NOMO-1 (cell line): ENCODE data around the gene SRGAP1.
A peak's percentile ranks its signal among the peaks of the same experiment; 100 is the strongest.
"Not testable (repeated sequence)": the region's sequence is repeated elsewhere in the genome, so short reads cannot be mapped to it uniquely, and the experiment has no call there.

Experiments used
- DNase-seq, 2 experiments: peaks; one replicate each; lab custom pipeline; 2025; ENCODE audit not compliant: unreplicated experiment in 2 of 2; lab: John Stamatoyannopoulos, UW

Gene SRGAP1

GRCh38 chr12:64034056-64034455 lies 189.6 kb downstream of the SRGAP1 start:
- not testable (repeated sequence) for DNase-seq

- DNase-seq, result no peak
These were observed 190.5 kb downstream of the SRGAP1 start for GRCh38 chr12:64034901-64035576.

GRCh38 chr12:64036414-64036813 lies 191.9 kb downstream of the SRGAP1 start:
- DNase-seq, result no peak

DNA sequence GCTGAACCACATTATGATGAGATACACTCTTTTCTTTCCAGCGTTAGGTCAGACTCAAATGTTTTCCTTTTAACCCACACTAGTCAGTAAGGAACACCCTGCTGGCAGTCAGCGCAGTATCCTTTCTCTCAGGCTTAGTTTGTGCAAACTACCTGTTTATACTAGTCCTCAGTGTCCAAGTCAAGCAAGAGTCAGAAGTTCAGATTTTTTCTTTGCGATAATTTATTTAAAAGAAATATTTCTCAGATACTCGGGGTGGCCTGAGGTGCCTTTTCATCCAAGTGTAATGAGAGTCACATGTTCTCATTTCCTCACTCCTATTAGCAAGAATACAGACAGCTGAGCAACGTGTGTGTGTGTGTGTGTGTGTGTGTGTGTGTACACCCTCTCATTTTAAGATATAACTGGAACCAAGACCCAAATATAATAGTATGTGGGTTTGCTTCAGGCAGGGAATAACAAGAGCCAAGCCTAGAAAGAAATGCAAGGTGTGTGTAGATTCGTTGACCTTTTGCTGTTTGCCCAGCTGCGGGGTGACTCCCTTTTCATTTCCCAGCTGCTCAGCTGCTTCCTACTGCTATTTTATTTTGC lies 194.9 kb downstream of the SRGAP1 start:
- DNase-seq, result no peak

GRCh38 chr12:64042911-64043310 lies 198.4 kb downstream of the SRGAP1 start:
- no peak for DNase-seq

- DNase-seq, result no peak
These were observed 199.7 kb downstream of the SRGAP1 start for GRCh38 chr12:64044191-64044590.

DNA sequence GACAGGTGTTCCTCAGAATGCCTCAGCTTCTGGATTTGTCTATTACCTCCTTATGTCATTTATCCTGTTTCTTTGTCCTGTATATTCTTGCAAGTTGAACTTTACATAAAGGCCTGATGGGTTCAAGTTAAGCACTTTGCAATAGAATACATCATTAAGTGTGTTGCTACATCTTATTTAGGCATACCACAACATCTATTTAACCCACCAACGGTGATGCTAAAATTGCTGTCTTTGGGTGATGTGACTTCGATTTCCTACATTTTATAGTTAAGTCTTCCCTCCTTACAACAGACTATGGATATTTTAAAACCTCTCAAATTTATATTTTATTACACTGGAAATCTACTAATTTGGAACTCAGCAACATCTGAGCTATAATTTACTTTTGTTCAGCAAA lies 206.6 kb downstream of the SRGAP1 start:
- DNase-seq, result no peak

DNA sequence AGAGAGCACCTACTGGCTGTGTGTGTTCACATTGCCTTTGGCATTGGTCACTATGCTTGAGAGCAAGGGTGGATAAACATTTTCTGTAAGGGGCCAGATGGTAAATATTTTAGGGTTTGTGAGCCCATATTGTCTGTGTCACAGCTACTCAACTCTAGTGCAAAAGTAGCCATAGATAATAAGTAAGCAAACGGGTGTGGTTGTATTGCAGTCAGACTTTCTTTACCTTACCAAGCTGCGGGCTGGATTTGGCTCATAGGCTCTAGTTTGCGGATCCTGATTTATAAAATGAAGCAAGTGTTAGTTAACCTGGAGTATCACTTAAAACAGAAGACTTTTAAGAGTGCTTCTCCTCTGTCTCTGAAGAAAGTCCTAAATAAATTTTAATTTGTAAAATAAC lies 208.6 kb downstream of the SRGAP1 start:
- no peak for DNase-seq

GRCh38 chr12:64054079-64054520 lies 209.6 kb downstream of the SRGAP1 start:
- DNase-seq, result no peak

DNA sequence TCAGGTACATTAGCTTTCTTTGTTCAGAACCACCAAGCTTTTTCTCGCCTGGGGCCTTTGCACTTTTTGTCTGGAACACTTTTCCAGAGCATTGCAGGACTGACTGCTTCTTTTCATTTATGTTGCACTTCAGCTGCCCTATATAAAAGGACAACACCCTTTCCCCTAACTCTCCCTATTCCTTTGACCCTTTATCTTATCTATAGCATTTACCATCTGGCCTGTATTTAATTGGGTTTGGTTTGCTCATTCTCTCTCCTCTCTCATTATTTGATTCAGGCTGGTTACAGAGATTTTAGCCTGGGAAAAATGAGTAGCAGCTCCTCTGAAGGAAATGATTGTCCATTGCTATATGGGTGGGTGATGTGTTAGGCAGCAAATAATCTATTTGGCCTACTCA lies 212.2 kb downstream of the SRGAP1 start:
- no peak for DNase-seq

- DNase-seq, result no peak
These were observed 213.2 kb downstream of the SRGAP1 start for GRCh38 chr12:64057706-64058105.

DNA sequence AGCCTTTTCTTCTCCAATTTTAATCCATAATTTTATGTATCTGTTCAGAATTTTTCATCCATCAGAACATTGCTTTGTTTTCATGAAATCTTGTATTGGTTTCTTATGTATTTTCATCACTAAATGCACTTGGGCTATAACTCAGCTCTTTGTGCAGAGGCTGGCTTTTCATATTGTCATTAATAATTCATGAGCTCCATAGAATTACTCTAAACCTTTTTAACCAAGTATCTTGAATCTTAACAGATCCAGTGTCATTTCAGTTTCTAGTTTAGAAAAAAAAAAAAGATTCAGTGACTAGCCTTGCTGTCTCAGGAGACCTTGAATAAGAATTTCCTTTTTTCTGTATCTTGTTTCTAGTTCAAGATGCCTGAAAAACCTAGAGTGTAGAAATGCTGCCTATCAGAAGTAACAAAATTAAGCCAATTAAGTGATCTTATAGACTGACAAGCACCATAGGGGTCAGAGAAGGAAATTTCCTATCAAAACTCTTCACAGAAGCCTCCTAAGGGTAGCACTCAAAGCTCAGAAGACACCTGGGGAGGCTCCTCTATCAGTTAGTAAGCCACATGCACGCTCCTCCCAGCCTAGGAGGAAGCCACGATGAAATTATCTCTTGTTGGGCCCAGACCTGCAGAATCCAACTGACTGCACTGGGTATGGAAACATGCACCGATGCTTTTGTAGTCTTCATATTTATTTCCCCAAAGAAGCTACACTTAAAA lies 214.2 kb downstream of the SRGAP1 start:
- DNase-seq, result no peak

GRCh38 chr12:64059685-64060084 lies 215.2 kb downstream of the SRGAP1 start:
- no peak for DNase-seq

- no peak for DNase-seq
These were observed 217.4 kb downstream of the SRGAP1 start for GRCh38 chr12:64061868-64062375.

GRCh38 chr12:64063121-64063520 lies 218.6 kb downstream of the SRGAP1 start:
- no peak for DNase-seq

DNA sequence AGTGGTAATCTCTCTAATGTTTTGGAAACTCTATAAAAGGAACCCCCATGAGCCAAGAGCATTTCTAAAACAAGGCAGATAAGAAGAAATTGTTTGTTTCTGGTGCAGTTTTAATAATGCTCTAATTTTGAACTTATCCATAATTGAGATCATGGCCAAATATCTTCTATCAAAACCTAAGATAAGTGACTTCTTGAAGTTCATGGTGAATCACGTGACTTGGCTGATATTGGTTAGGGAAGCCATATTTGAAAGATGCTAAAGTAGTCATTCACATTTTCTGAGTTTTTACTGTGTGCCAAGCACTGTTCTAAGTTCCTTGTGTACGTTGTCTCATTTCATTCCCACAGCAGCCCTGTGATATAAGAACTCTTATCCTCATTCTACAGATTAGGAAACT lies 219.7 kb downstream of the SRGAP1 start:
- DNase-seq, result no peak

DNA sequence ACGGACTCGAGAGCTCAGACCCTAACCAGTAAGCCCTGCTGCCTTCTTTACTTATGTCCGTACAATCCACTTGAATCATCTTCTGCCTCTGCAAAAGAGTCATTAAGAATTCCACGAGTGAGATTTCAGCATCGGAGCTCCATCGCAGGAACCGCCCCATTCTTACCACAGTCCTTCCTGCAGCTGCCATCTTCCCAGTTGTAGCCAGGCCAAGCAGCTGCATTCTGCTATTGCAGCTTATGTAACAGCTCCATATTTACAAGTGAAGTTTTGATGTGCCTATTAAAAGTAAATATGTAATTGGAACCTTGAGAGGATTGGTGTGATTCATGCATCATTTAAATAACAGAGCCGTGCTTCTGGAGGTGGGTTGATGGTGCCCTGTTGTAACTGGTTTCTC lies 220.2 kb downstream of the SRGAP1 start:
- no peak for DNase-seq

- no peak for DNase-seq
These were observed 221.5 kb downstream of the SRGAP1 start for GRCh38 chr12:64065881-64066451.

- no peak for DNase-seq
These were observed 222.3 kb downstream of the SRGAP1 start for GRCh38 chr12:64066776-64067175.

- DNase-seq, result peak in 1 of 2 experiments; percentile 30
These were observed 226.0 kb downstream of the SRGAP1 start for GRCh38 chr12:64070454-64070853.

- DNase-seq, result no peak
These were observed 228.5 kb downstream of the SRGAP1 start for GRCh38 chr12:64072916-64073575.
